DMS79 treated with DMSO at 0.1 percent for 48 hours (cell line): ENCODE measurements around the gene DNTT.

Source experiments
- DNase-seq: peaks from one replicate; lab custom pipeline; 2025; lab: John Stamatoyannopoulos, UW

DNTT gene

DNA sequence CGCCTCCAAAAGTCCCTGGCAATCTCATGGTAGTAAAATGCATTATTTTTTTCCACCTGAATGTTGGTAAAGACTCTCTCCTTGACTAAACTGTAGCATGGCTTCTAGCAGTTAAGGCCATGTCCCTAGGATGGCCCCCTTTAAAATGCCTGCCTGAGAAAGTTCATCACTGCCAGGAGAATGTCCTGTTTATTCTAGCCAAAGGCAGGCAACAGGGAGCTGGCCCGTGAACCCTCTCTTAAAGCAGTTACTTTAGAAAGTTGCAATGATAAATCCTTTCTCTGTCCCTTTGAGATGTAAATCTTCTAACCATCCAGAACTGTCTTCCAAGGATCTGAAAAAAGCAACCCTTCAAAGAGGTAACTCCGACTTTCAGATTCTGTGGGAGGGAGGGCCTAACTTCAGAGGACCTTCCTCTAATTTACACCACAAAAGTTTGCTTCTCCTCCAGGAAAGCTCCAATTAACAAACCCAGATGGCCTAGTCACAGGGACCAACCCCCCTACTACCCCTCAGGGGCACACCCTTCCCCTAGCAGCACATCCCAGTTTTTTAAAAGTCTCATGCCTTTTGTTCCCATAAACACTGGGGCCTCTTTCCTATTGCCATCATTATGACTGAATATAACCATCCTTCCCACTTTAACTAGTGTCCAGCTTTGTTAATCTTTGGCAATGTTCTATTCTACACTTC, 5.5 kb downstream of the DNTT start:
- no peak for DNase-seq

DNA sequence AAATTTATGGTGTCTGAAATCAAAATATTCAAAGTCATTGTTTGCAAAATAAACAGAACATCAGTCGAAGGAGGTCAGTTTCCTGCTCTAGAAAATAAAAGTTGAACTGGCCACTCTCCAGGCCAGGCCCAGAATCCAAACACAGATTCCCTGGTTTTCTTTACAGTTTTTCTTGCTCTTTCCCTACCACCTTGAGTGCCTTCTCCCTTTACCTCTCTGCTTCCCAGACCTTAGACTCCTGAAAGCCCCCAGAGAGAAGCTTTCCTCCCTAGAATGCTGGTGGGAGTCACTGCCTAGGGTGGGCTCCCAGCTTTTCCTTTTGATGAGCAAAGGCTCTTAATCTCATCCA, 6.1 kb downstream of the DNTT start:
- DNase-seq: no peak

DNA sequence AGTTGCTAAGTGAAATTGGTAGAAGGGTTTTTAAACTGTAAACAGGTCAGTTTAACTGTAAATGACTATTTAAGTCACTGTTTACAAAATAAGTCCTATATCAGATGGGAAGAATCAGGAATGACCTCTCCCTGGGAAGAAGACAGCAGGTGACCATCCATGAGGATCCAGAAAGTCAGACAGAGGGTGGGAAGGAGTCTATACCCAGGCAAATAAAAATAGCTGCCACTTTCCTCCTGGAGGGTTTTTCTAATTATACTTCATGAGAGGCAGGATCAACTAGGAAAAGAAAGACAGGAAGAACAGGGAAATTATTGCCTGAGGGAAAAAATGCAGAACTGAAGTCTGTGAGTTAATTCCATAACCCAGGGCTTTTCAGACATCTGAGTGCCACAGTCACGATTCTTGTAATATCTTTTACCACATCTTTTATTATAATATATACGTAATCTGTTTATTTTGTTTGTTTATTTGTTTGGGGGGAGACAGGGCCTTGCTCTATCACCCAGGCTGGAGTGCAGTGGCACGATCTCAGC, 7.0 kb downstream of the DNTT start:
- DNase-seq: no peak

DNA sequence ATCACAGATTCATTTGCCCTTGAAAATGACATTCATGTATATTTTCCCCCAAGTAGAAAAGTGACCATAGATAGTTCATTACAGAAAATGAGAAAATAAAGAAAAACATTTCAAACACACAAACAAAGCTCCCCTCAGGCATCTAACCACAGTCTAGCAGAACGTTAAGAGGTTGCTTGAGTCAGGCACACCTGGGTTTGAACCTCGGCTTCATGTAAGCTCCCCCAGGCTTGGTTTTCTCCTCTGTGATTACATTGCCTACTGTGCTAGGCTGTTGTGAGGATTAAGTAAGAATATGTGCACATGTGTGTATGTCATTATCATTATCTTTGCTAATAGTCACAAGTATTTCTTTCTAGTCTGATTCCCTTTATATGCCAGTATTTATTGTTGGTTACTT, 9.1 kb downstream of the DNTT start:
- DNase-seq: no peak

DNA sequence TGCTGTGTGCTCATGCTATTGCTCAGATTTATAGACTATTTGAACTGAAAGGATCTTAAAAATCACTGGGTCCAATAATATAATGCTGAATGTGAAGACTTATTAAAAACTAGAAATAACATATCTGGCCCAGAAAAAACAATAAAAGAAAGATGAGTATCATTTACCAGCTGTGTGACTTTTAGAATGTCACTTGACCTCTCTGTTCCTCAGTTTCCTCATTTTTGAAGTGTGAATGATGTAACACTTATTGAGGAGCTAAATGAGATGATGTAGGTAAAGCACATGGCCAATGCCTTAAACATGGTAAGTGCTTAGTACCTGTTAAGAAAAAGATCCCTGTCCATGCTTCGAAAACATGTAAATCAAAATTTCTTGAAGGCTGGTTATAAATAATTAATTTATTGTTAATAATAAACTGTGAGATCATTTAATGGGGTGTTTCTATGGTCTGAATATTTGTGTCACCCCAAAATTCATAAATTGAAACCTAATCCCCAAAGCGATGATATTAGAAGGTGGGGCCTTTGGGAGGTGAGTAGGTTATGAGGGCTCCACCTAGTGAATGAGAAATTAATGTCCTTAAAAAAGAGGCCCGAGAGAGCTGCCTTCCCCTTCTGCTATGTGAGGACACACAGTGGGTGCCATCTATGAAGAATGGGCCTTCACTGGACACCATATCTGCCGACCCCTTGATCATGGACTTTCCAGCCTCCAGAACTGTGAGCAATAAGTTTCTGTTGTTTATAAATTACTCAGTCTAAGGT, 13.0 kb downstream of the DNTT start:
- no peak for DNase-seq

DNA sequence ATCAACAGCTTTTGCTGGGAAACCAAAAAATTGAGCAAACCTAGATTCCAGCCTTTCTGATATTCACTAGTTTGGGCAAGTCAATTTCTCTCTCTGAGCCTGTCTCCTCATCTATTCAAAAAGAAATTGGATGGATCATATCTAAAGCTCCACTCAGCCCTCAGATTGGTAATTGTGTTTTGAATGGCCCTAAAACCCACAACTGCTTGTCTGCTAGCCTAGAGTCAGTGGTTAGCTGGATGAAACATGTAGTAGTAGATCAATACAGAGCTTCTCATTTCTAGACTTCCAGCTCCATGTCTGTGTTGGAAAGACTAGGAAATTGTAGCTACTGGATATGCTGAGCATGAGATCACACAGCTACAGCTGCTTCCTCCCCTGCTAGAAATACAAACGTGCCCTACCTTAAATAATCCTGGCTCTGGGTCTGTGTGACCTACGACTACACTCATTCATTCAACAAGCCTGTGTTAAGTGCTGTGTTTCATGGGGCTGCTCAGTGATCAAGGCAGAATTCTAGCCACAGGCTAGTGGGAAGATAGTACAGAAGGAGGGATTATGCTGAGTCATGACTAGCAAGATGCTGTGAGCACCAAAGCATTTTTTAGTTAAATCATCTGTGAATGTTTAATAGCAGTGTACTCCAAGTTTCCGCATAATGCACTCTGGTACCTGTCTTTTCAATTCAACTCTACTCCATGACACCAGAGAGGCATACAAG, 15.7 kb downstream of the DNTT start:
- no peak for DNase-seq

DNA sequence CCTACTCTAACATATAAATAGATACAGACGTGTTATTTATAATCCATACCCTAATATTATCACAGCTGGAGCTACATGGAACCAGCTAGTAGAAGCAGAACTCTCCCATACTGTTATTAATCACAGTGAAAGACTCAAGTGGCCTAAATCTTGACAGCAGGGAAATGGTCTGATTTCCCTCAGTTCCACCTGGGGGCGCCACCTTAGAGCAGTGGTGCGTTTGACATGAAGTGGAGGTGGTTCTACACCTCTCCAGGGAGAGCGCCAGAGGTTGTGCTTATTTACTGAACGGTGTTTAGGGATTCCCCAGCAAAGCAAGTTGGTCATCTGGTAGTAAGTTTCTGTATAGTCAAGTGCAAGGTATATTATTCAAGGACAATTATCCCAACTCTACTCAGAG, 17.6 kb downstream of the DNTT start:
- no peak for DNase-seq

DNA sequence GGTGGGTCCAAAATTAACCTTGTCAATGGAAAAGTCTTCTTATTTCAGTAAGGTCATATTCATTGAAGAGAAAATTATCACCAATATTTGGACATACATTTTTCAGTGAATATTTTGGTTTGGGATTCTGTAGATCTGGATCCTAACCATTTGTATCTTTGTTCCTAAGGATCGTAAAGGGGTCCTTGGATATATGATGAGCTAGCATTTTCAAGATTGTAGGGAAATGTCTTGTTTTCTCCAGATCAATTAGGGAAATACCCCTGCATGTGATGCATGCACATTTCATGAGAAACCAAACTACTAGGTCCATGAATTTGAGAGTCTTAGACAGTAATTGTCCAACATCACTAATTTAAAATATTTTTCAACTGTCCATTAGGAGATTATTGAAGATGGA, 18.0 kb downstream of the DNTT start:
- no peak for DNase-seq

DNA sequence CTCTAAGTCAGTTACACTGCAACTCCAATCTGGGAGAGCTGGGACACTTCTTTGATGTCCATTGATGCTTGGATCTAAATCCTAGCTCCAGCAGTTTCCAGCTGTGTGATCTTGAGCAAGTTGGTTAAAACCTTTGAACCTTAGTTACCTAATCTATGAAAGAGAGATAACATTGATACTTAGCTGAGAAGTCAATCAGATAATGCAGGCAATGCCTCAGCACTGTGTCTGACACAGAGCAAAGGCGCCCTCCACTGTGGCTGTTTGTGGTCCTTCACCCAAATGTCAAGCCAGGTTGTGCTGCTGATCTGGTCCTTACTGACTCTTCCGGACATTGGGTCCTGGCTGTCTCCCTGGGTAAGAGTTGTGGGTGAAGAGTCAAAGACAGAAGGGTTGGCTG, 20.2 kb downstream of the DNTT start:
- no peak for DNase-seq

DNA sequence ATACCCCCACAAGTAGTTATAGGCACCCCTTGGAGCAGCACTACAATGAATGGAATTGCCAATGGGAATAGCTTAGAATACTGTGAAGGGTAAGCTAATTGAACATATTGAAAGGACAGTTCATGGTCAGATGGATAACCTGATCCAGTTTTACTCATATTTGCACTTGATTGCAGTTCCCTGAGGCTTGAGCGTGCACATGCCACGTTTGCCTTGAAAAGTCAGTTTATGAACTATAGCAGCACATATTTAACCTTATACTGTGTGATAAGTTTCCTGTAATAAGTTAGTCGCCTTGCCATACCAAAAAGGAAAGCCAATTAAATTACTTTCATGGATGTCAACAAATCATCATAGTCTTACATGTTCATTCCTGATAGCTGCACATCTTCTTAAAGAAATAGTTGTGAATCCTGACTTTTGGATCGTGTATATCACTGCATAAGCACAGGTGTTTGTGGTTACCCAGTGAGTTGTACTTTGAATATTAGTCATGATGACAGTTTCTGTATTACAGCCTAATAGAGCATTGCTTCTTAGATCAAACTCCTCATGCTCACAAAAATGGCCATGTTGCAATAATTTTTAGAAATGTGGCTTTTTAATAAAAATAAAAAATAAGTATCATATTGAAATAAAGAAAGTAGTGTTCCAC, 21.6 kb downstream of the DNTT start:
- DNase-seq: no peak

DNA sequence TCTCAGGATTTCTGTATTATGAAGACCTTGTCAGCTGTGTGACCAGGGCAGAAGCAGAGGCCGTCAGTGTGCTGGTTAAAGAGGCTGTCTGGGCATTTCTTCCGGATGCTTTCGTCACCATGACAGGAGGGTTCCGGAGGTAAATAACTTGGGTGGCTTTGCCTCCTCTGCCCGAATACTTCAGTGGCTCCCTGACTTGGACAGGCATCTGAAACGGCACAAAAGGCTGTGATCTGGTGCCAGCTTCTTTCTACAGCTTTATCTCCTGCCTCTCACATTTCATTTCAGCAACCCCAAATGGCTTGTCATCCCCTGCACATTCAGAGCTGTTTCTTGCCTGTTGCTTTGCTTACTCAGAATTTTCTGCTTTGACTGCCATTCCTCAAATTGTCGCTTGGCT, 23.2 kb downstream of the DNTT start:
- no peak for DNase-seq

DNA sequence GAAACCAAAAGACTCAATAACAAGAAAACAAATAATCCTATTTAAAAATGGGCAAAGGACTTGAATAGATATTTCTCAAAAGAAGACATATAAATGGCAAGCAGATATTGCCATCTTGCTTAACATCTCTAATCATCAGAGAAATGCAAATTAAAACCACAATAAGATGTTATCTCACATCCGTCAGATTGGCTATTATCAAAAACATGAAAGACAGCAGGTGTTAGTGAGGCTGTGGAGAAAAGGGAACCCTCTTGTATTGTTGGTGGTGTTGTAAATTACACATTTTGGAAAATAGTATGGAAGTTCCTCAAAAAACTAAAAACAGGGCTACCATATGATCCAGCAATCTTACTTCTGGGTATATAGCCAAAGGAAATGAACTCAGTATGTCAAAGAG, 28.9 kb downstream of the DNTT start:
- no peak for DNase-seq

DNA sequence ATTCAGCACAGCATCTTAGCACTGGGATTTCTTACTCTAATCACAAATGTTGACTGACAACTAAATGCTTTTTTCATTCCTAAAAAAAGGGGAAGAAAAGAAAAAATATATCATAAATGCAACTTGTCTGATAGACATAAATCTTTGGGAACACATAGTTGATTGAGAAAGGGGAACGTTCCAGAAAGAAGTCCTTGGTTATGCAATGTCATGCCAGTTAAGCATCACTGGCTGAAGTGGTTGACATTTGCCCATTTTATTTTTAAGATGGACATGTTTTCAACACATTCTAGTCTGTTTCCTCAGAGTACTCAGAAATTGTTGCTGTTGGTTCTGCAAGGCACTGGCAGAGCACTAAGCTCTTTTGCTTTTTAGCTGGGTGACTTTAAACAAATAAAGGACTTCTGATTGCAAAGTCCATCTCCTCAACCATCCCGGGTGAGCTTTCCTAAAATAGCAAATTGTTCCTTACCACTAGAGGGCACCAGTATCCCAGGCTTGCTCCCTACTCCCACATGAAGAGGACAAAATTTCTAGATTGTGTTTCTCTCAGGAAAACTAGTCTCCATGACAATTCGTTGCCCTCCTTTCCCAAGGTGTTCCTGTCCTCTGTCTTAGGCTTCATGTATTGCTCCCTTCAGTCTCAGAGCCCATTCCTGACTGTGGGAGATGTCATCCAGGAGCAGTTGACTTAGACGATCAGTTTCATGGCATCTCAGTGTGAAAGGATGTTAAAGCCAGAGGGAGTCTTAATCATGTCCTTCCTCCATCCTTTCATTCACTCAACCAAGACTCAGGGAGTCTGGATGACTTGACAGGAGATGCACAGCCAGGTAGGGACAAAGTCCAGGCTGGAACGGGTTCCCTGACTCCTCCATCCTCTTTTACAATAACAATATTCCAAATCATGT, 30.6 kb downstream of the DNTT start:
- DNase-seq: peak; percentile 14

DNA sequence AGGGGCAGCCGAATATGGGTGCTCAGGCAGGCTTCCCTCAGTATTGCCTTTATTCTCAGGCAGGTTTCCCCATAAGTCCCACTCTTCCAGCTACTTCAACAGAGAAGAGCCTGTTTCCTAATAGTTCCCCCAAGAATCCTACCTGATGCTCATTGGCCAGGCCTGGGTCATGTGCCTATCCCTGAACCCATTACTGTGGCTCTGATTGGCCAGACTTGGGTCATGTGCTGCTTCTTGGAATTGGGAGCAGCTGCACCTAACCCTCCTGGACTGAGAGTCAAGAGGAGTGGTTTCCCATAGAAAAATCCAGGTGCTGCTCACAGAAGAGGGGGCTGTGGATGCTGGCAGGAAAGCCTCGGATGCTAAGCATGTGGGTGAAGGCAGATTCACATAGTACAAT, 32.9 kb downstream of the DNTT start:
- no peak for DNase-seq

DNA sequence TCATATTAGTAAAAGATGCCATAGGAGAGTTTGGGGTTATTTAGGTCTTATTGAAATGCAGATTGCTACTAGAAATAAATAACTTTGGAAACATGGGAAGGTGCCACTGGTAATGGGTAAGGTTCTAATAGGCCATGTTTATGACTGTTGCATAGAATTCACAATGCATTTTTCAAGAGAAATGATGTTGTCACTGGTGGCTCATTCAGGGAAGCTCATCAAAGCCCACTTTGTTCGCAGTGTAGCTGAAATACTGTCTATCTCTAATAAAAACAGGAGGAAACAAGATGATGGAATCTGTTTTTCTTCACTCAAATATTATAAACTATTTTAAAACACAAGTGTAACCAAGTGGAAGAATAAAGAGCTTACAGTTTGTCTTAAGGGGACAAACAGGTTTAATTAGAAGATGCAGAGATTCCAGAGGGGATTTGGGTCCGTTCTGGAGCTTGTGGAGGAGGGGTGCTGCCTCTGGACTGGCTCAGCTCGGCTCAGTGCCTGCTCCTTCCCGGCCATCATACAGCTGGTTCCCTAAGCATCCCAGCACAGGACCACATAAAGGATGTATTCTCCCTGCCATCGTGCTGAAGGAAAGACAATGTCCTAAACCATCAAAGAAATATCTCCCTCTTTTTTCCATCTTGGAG, 34.2 kb downstream of the DNTT start:
- DNase-seq: no peak

DNA sequence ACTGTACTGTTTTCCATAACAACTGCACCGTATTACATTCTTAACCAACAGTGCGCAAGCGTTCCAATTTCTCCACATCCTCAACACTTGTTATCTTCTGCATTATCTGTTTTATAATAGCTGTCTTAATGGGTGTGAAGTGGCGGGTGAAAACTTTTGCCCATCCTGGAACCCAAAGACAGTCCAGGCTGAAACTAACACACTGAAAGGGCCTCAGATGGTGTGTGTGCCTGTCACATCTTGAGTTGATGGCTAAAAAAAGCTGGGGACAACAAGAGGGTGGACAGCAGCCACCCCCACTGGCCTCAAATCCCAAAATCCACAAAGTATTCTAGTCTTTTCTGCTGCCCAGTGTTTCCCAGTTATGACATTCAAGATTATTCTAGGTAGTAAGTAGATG, 35.1 kb downstream of the DNTT start:
- DNase-seq: no peak

DNA sequence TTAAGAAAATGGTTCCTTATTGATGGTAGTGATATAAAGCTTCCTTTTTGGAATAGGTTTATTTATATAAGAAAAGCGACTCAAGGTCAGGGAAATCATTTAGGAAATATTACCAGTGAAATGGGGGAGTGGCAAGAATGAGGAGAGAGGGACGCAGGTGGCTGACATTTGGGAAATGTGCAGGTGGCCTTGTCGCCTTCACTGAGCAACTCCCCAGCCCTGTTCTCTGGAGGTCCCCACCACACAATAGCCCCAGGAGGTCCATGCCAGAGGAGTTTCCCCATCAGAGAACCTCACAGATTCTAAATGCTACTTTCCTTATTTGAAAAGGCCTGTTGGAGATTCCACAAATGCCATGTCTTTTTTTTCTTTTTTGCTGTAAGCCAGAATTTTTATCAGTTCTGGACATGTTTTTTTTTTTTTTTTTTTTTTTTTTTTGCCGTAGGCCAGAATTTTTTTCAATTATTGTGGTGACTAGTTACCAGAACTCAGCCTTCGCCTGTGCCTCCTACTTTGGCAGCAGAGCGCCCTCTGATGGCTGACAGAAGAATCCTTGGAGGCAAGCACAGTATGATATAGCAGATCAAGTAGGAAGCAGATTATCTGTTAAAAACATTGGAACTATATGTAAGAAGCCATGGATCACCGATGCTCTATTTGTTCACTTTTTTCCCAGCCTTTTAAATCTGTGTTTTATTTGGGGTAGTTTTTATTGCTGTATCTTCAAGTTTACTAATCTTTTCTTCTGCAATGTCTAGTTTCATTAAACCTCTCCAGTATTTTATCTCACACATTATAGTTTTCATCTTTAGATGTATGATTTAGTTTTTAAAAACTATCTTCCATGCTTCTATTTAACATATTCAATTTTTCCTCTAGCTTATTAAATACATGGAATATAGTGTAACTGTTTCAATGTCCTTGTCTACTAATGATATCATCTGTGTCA, 36.0 kb downstream of the DNTT start:
- DNase-seq: peak; percentile 40

DNA sequence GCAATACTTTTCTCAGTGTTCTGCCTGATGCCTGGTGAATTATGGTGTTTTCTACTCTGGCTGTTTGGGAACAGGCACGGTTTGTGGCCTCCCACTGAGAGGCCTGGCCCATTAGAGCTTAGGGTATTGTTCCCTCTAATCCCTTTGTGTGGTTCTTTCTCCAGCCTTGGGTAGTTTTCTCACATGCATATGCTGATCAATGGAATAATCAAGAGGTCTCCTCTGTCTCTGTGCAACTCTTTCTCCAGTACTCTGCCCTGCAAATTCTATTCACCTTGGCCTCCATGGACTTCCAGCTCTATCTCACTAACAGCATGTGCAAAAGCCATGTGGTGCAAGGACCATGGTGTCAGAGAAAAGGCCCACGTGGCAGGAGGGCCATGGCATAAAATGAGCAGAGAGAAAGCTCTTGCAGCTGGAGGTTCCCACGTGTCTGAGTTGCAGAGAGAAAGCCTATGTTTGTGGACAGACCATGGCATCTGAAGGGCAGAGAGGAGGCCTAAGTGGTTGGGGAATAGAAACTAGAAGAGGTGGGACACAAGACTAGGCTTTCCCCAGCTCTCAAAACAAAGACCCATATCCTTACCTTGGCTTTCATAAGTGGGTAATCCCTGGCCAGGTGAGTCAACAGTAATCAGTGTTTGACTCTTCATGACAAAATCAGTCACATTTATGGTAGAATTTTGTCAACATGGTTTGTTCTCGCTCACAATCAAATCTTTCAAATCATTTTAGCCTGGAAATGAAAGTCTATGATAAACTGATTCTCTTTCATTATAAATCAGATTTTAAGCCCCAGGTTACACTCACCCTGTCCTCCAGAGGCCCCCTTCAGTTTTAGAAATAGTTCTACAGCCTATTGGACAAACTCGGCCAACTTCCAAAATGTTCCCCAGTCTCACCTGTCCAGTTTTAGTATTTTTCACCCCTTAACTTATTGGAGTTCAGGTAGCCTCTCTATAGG, 37.3 kb downstream of the DNTT start:
- DNase-seq: no peak

DNA sequence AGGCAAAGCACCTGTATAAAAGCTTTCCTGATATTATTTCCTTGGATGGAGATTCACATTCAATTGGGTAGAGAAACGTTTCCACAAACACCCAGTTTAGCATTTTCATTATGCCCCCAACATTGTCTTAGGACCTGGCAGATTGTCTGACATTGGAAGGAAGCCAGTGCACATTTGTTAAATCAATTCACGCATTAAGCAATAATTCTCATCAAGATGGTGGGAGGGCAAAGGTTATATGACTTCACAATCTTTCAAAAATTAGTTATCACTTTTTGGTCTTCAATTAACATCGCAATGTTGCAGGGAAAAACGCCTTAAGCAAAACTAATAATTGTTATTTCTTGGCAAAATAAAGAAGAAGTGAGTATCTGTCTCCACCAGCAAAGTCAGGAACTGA, 38.2 kb downstream of the DNTT start:
- DNase-seq: no peak
